Mononuclear cell (primary cell): ENCODE measurements around the gene KLHL35. TPM values are rescaled to one million over a fixed set of nuclear protein-coding genes. Genes with fewer than 3 reads are reported as not detected.
"Not testable (repeated sequence)": the region's sequence is repeated elsewhere in the genome, so short reads cannot be mapped to it uniquely, and the experiment has no call there.

ENCODE experiments used
- H3K27me3 ChIP-seq: 2 replicates; pipeline ENCODE4 v1.6.0; 2011; ENCODE audit warnings: low read length, control low read depth; ENCODE audit not compliant: insufficient read depth
- H3K4me1 ChIP-seq: 2 replicates; pipeline ENCODE4 v1.5.1; 2011; ENCODE audit warnings: mild to moderate bottlenecking, low read length, control low read depth; ENCODE audit not compliant: insufficient read depth
- H3K4me3 ChIP-seq: 2 replicates; pipeline ENCODE4 v1.5.1; 2011; ENCODE audit warnings: mild to moderate bottlenecking, low read length, moderate library complexity
- H3K9me3 ChIP-seq: 2 replicates; pipeline ENCODE4 v1.5.1; 2011; ENCODE audit warnings: low read depth, mild to moderate bottlenecking, control low read depth, low read length
- total RNA-seq: library from RNA; depleted of rRNA; stranded (reverse); fragments of >200 nt; gene quantifications from one replicate; pipeline ENCODE4 v1.2.3, GENCODE V29; 2012

Gene KLHL35
- total RNA-seq, 1 donor, result 0.52 TPM

DNA sequence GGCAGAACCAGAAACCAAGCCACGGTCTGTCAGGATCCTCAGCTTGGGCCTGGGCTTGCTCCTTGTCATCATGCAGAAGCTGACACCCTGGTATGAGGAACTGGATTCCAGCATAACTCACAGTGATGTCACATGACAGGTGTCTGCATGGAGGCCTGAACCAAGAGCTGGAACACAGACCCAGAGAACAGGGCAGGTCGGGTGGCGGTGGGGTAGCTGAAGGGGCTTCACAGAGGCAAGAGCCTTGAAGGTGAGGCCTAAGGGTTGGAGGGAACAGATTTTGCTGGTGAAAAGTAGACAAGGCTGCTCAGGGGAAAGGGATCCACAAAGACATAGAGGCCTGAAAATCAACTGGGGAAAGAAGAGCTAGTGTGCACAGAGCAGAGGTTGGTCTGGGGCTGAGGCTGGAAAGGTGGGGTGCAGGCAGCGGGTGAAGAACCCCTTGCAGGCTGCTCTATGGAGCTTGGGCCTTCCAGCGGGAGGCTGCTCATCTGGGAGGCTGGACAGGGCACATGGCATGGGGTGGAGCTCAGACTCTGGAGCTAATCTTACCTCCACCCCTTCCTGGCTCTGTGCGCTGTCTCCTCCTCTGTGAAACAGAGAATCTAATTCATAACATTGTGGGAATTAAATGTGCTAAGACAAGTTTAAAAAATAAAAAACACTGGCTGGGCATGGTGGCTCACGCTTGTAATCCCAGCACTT is 52.1 kb downstream of the KLHL35 start:
- Histone ChIP-seq H3K9me3 (no peaks in the 10 kb centered on the region), H3K27me3 (no peaks in the 10 kb centered on the region), H3K4me3 (no peak overlapping the region), H3K4me1 (peaks cover 47% of the 10 kb centered on the region)

GRCh38 chr11:75380245-75380644 is 52.8 kb downstream of the KLHL35 start:
- peaks cover 47% of the 10 kb centered on the region for H3K4me1 ChIP-seq
- H3K4me3 ChIP-seq, result no peak overlapping the region
- H3K27me3 ChIP-seq, result no peaks in the 10 kb centered on the region
- no peaks in the 10 kb centered on the region for H3K9me3 ChIP-seq

DNA sequence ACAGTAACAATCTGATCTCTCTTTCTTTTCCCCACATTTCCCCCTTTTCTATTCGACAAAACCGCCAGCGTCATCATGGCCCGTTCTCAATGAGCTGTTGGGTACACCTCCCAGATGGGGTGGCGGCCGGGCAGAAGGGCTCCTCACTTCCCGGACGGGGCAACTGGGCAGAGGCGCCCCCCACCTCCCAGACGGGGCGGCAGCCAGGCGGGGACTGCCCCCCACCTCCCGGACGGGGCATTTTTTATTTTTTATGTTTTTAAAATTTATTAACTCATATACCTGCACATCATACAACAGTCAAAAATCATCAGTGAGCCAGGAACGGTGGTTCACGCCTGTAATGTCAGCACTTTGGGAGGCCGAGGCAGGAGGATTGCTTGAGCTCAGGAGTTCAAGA is 54.2 kb downstream of the KLHL35 start:
- not testable (repeated sequence) for H3K27me3 ChIP-seq, H3K4me3 ChIP-seq, H3K9me3 ChIP-seq
- H3K4me1 ChIP-seq, result peaks cover 38% of the 10 kb centered on the region

- Histone ChIP-seq H3K4me1 (peaks cover 27% of the 10 kb centered on the region), H3K9me3 (no peaks in the 10 kb centered on the region), H3K27me3 (no peaks in the 10 kb centered on the region), H3K4me3 (no peak overlapping the region)
Measured at GRCh38 chr11:75376175-75376574, 56.8 kb downstream of the KLHL35 start.

GRCh38 chr11:75375626-75376025 is 57.4 kb downstream of the KLHL35 start:
- peaks cover 21% of the 10 kb centered on the region for H3K4me1 ChIP-seq

DNA sequence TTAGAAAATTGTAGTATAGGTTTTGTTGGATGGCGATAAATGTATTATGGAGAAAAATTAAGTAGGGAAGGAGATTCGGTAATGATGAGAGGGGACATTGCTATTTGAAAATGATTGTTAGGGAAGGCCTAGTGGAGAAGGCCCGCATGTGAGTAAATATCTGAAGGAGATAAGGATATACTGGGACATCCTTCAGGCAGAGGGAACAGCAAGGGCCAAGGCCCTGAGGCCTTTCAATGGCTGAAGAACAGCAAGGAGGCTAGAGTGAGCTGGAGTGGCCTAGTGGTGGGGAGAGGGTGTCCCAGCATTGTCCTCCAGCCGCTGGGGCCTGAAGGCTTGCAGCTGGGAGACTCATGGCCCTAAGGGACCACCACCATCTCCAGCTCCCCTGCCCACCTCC is 58.4 kb downstream of the KLHL35 start:
- H3K4me1 ChIP-seq, result peaks cover 25% of the 10 kb centered on the region
- no peaks in the 10 kb centered on the region for H3K9me3 ChIP-seq
- H3K27me3 ChIP-seq, result no peaks in the 10 kb centered on the region
- H3K4me3 ChIP-seq, result no peak overlapping the region

More at GRCh38 chr11:75375626-75376025, 57.4 kb downstream of the KLHL35 start:
- Histone ChIP-seq H3K27me3 (no peaks in the 10 kb centered on the region), H3K9me3 (no peaks in the 10 kb centered on the region), H3K4me3 (no peak overlapping the region)

GRCh38 chr11:75373201-75373600 is 59.8 kb downstream of the KLHL35 start:
- Histone ChIP-seq H3K27me3 (no peaks in the 10 kb centered on the region), H3K9me3 (no peaks in the 10 kb centered on the region), H3K4me1 (peaks cover 36% of the 10 kb centered on the region), H3K4me3 (no peak overlapping the region)

Other genes with a start within 250 kb of the KLHL35 start
- 0.10 TPM for gene TPBGL, start 192.4 kb downstream of the KLHL35 start, total RNA-seq
- 48.2 TPM for gene ARRB1, start 81.5 kb downstream of the KLHL35 start, total RNA-seq
- gene RPS3, start 33.7 kb downstream of the KLHL35 start, total RNA-seq, result 3,272 TPM
- gene GDPD5, start 92.7 kb upstream of the KLHL35 start, total RNA-seq, result 14.5 TPM
- gene SERPINH1, start 129.1 kb upstream of the KLHL35 start, total RNA-seq, result 2.3 TPM
- not detected for gene MAP6, start 235.8 kb upstream of the KLHL35 start, total RNA-seq